Ovary (tissue), 9 donors: ENCODE results near the gene CD53. TPM values are rescaled to one million over a fixed set of nuclear protein-coding genes. Genes with fewer than 3 reads are reported as not detected.

ENCODE experiments used
- DNase-seq, 5 donors: peaks; one replicate each; pipeline ENCODE4 v3.0.0-alpha.2; 2019 to 2020
- H3K27ac ChIP-seq, 2 donors: fragments of 200-600 bp; one replicate each; pipeline versions ENCODE4 v1.5.1 to v1.8.0; 2019 to 2022
- H3K27me3 ChIP-seq: fragments of 200-600 bp; one replicate; pipeline ENCODE4 v1.8.0; 2022
- H3K36me3 ChIP-seq: fragments of 200-600 bp; sonication (generic); one replicate; pipeline ENCODE4 v1.5.1; 2019
- H3K4me1 ChIP-seq: one replicate; pipeline ENCODE4 v1.8.1; 2013; ENCODE audit warnings: mild to moderate bottlenecking, moderate library complexity; ENCODE audit not compliant: insufficient read depth
- H3K4me3 ChIP-seq: fragments of 200-600 bp; sonication (generic); one replicate; pipeline ENCODE4 v1.5.1; 2017
- H3K9me3 ChIP-seq, 2 donors: fragments of 200-600 bp in 1 of 2; sonication (generic) in 1 of 2; one replicate each; pipeline versions ENCODE4 v1.5.1 to v1.8.1; 2013 to 2019; ENCODE audit warnings: mild to moderate bottlenecking in 1 of 2, moderate library complexity in 1 of 2
- EP300 ChIP-seq: sonication (generic); formaldehyde crosslinking; IDR thresholded peaks from one replicate; pipeline ENCODE4 v1.6.1; 2017; ENCODE audit warnings: antibody characterized with exemption
- POLR2A ChIP-seq: fragments of 450-650 bp; IDR thresholded peaks from one replicate; pipeline ENCODE4 v1.6.1; 2017; ENCODE audit warnings: antibody characterized with exemption, mild to moderate bottlenecking, moderate library complexity
- WGBS, 3 donors: extraction: QIAGEN DNeasy Blood & Tissue Kit in 1 of 3; methylation state at CpG; one replicate each; pipeline versions ENCODE4 v1.1.5 to v1.1.7; 2013 to 2017; 5-methylcytosine and 5-hydroxymethylcytosine counted together
- intact Hi-C, 4 donors: fragments of 100-400 bp; cut with DNase I; formaldehyde crosslinking; loops; one replicate each; pipeline versions ENCODE4 v1.11.0 to v1.15.1; 2022 to 2023
- polyA plus RNA-seq, 2 donors: library from polyadenylated mRNA; stranded (reverse); fragments of 200-250 nt in 1 of 2; fragments of 350-450 nt in 1 of 2; fragmentation: Illumina TruSeq in 1 of 2; extraction: RNeasy Lipid Tissue Mini Kit (QIAGEN cat#74804) in 1 of 2; gene quantifications; one replicate each; pipeline ENCODE4 v1.2.3, GENCODE V29; 2013 to 2014
- total RNA-seq, 7 donors: library from RNA; depleted of rRNA in 2 of 7; stranded (reverse); fragments of >200 nt in 2 of 7; fragmentation: NEBNext Ultra II Directional in 3 of 7; extraction: Animal tissue kit (Norgen Biotek cat#: 25700) in 3 of 7; gene quantifications; one replicate each; pipeline versions ENCODE4 v1.1.0 to v1.2.4, GENCODE V29; 2016 to 2023
- TF ChIP-seq, protein P1 (sequence below), 3 donors: fragments of 450-650 bp in 2 of 3; fragments of 200-600 bp in 1 of 3; IDR thresholded peaks; one replicate each; pipeline versions ENCODE4 v1.5.1 to v1.8.0; 2016 to 2022; ENCODE audit warnings: antibody characterized with exemption in 3 of 3, mild to moderate bottlenecking in 1 of 3
- donor health status: DM: no; HTN: no; CAD: no; lungs with moderate emphysema.
- donor health status: DM: no; HTN: no; CAD: no.
- donor health status: Bipolar disorder and iron deficiency.
- donor health status: DM: yes; HTN: yes; CAD: no.
- donor health status: DM: no; HTN: no; CAD: no.
- donor health status: DM: yes; HTN: yes; CAD: no.

The CD53 gene
- total and polyA plus RNA-seq, 9 donors, result 6.3 to 57.1 (median 8.0) TPM

DNA sequence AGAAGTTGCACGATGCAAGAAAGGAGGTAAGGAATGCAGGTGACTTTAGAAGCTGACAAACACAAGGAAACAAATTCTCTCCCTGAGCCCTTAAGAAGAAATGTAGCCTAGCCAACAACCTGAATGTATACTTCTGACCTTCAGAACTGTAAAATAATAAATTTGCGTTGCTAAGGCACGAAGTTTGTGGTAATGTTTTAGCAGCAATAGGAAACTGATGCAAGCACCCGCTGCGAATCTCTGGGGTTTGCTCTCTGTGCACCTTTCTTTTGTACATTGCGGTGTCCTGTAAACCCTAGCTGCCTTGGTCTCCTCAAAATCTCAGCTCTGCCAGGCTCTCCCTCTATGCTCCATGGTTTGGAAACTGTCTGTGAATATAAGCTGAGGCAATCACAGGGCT is 15.1 kb downstream of the CD53 start:
- H3K4me3 ChIP-seq, result no peak overlapping the region
- 72 to 83% (median 74%) methylated on average over 6 of the region's 6 CpGs for WGBS, 3 donors
- no peaks in the 10 kb centered on the region for H3K9me3 ChIP-seq
- no peaks in the 10 kb centered on the region for H3K27me3 ChIP-seq
- H3K4me1 ChIP-seq, result no peaks in the 10 kb centered on the region
- H3K27ac ChIP-seq, result no peak overlapping the region
- DNase-seq, result no peak
- intact Hi-C loops, result no loop called here
- no peak for TF ChIP-seq POLR2A
- TF ChIP-seq, protein P1, sequence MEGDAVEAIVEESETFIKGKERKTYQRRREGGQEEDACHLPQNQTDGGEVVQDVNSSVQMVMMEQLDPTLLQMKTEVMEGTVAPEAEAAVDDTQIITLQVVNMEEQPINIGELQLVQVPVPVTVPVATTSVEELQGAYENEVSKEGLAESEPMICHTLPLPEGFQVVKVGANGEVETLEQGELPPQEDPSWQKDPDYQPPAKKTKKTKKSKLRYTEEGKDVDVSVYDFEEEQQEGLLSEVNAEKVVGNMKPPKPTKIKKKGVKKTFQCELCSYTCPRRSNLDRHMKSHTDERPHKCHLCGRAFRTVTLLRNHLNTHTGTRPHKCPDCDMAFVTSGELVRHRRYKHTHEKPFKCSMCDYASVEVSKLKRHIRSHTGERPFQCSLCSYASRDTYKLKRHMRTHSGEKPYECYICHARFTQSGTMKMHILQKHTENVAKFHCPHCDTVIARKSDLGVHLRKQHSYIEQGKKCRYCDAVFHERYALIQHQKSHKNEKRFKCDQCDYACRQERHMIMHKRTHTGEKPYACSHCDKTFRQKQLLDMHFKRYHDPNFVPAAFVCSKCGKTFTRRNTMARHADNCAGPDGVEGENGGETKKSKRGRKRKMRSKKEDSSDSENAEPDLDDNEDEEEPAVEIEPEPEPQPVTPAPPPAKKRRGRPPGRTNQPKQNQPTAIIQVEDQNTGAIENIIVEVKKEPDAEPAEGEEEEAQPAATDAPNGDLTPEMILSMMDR (IDR thresholded peaks at IDR 0.05), result no peak
- TF ChIP-seq EP300, result no peak
- H3K36me3 ChIP-seq, result no peaks in the 10 kb centered on the region

DNA sequence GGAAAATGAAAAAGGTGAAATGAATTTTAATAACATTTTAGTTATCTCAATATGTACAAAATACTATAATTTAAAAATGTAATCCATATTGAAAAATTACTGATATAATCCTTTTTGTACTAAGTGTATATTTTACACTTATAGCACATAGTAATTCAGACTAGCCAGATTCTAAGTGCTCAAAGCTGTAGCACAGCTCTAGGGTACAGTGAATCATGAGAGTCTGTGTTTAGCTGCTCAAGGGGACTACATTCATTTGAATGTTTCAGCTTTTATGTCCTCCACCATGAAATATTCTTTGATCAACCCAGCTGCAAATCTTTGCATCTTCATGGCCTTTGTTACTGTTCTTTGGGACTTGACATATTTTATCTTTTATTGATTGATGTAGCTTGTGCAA is 15.7 kb downstream of the CD53 start:
- Histone ChIP-seq H3K36me3 (no peaks in the 10 kb centered on the region), H3K27me3 (no peaks in the 10 kb centered on the region), H3K27ac (no peak overlapping the region), H3K4me1 (no peaks in the 10 kb centered on the region), H3K4me3 (no peak overlapping the region), H3K9me3 (no peaks in the 10 kb centered on the region)
- intact Hi-C loops, result no loop called here
- TF ChIP-seq, protein P1 (IDR thresholded peaks at IDR 0.05), result no peak
- TF ChIP-seq EP300 (no peak), POLR2A (no peak)
- DNase-seq, result no peak

DNA sequence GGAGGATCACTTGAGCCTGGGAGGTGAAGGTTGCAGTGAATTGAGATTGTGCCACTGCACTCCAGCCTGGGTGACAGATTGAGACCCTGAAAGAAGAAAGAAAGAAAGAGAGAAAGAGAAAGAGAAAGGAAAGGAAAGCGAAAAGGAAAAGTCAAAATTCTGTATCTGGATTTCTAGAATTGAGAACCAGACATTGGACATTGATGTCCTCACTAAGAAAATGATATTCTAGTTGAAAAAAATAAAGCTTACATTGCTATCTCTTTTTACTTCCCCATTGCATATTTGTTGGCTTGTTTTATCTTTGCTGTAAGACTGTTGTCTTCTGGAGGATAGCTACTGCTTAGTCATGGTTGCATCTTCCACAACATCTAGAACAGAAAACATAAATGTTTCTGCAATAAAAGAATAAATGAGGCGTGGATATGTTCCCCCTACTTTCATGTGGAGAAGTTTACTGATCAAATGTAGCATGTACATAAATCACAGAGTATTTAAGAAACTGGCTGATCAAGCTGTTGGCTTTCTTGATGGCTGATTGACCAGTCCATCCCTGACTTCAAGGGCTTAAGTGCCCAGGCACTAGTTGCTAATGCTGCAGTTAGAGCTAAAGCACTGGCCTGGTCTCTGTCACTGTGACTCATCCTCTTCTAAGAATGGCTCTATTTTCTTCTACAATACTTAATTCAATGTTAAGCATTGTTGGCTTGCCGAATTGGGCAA is 17.7 kb downstream of the CD53 start:
- Histone ChIP-seq H3K27ac (no peak overlapping the region), H3K4me3 (no peak overlapping the region), H3K27me3 (no peaks in the 10 kb centered on the region), H3K36me3 (no peaks in the 10 kb centered on the region), H3K4me1 (no peaks in the 10 kb centered on the region), H3K9me3 (no peaks in the 10 kb centered on the region)
- TF ChIP-seq POLR2A, result no peak
- TF ChIP-seq, protein P1 (IDR thresholded peaks at IDR 0.05), result no peak
- no peak for TF ChIP-seq EP300
- intact Hi-C loops, result no loop called here
- no peak for DNase-seq
- WGBS, 3 donors, result 61 to 72% (median 66%) methylated on average over 3 of the region's 3 CpGs

DNA sequence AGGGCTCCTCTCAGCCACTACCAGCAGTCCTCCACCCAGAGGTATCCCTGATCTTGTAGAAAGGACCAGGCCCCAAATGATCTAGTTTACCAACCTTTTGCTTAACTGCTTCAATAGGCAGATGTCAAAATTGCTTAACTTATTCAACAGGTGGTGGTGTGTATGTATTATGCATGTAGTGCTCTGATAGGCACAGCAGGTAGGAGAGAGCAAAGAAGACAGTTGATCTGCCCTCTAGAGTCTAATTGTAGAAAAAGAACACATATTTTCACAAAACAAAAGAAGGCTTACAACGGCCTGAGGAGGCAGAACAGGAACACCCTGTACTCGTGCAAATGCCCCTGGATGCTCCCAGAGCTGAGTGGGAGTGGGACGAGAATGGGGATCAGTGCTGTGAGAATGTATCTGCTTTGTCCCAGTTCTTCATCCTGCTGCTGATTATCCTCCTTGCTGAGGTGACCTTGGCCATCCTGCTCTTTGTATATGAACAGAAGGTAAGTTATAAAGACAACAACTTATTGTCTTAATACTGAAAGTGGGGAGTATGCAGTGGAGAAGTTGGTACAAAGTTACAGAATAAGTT is 21.1 kb downstream of the CD53 start:
- Histone ChIP-seq H3K27me3 (no peaks in the 10 kb centered on the region), H3K36me3 (no peaks in the 10 kb centered on the region), H3K27ac (no peak overlapping the region), H3K4me1 (no peaks in the 10 kb centered on the region), H3K9me3 (no peaks in the 10 kb centered on the region), H3K4me3 (no peak overlapping the region)
- WGBS, 3 donors, result 32 to 47% (median 40%) methylated on average over 3 of the region's 3 CpGs
- TF ChIP-seq EP300 (no peak), POLR2A (no peak)
- TF ChIP-seq, protein P1 (IDR thresholded peaks at IDR 0.05), result no peak
- intact Hi-C loops, result no loop called here
- DNase-seq, result no peak
